Endothelial cell of umbilical vein (primary cell): ENCODE measurements around the gene FILIP1L.

ENCODE experiments used
- CTCF ChIP-seq, 2 donors: IDR thresholded peaks; 1 replicate in 1 of 2; 2 replicates in 1 of 2; pipeline ENCODE4 v1.5.1; 2011; ENCODE audit warnings: low read length in 2 of 2, mild to moderate bottlenecking in 2 of 2, moderate library complexity in 2 of 2, control low read depth in 1 of 2, inconsistent platforms in 1 of 2, low read depth in 1 of 2; ENCODE audit not compliant: insufficient read depth in 1 of 2; ENCODE audit errors: extremely low read depth in 1 of 2
- EZH2 ChIP-seq: IDR thresholded peaks from 2 replicates; pipeline ENCODE4 v1.6.1; 2012; ENCODE audit warnings: borderline replicate concordance, low read depth, mild to moderate bottlenecking, moderate library complexity, low read length, inconsistent platforms; ENCODE audit not compliant: severe bottlenecking
- GATA2 ChIP-seq: IDR thresholded peaks from 2 replicates; pipeline ENCODE4 v1.7.0; 2011; ENCODE audit warnings: low read depth, mild to moderate bottlenecking, moderate library complexity, mixed read lengths, low read length; ENCODE audit not compliant: insufficient read length, insufficient read depth
- POLR2A ChIP-seq: IDR thresholded peaks from 2 replicates; pipeline ENCODE4 v1.6.1; 2012; ENCODE audit warnings: low read depth, mild to moderate bottlenecking, control low read depth, low read length

GRCh38 chr3:100019719-100020118 is 94.6 kb downstream of the FILIP1L start:
- TF ChIP-seq CTCF (IDR thresholded peaks at IDR 0.05; ENCODE audit: extremely low read depth in 1 of 2, insufficient read depth in 1 of 2, low read depth in 1 of 2, low read length in 2 of 2): no peak
- no peak for TF ChIP-seq POLR2A
- no peak for TF ChIP-seq EZH2
- TF ChIP-seq GATA2: no peak
